Measurements from ENCODE around the gene LAMA5. TPM values are rescaled to one million over a fixed set of nuclear protein-coding genes. Genes with fewer than 3 reads are reported as not detected.

The LAMA5 gene
- total and polyA plus RNA-seq, 2 of the 8 experiments (the other 6 are each of a cell fraction or from before 2014, with no cell fraction given) = 34.4 to 225 TPM

- no peak for TF ChIP-seq BRCA1 (IDR thresholded peaks at IDR 0.05; ENCODE audit: low read depth, low read length)
- TF ChIP-seq GABPA (IDR thresholded peaks at IDR 0.05; ENCODE audit: borderline replicate concordance, insufficient read depth, low read length) = no peak
- no peak for TF ChIP-seq GTF2F1 (IDR thresholded peaks at IDR 0.05; ENCODE audit: borderline replicate concordance, low read depth, low read length)
- no peak for TF ChIP-seq CBX5 (IDR thresholded peaks at IDR 0.05; ENCODE audit: low read depth, low read length)
- no peak for TF ChIP-seq JUN (IDR thresholded peaks at IDR 0.05; ENCODE audit: low read depth, low read length)
- TF ChIP-seq CREB1 (IDR thresholded peaks at IDR 0.05) = no peak
- no peak for TF ChIP-seq SUZ12 (IDR thresholded peaks at IDR 0.05; ENCODE audit: low read length)
- TF ChIP-seq EGR1 (IDR thresholded peaks at IDR 0.05; ENCODE audit: borderline replicate concordance, low read depth, low read length) = no peak
- TF ChIP-seq BCL11A (IDR thresholded peaks at IDR 0.05; ENCODE audit: low read depth in 2 of 2, low read length in 2 of 2) = no peak
- TF ChIP-seq SIX5 (IDR thresholded peaks at IDR 0.05; ENCODE audit: low read depth, low read length) = no peak
- no peak for TF ChIP-seq RBBP5 (IDR thresholded peaks at IDR 0.05; ENCODE audit: borderline replicate concordance, low read depth, low read length)
- TF ChIP-seq CEBPB (IDR thresholded peaks at IDR 0.05; ENCODE audit: low read depth, low read length) = no peak
- TF ChIP-seq SP1 (IDR thresholded peaks at IDR 0.05; ENCODE audit: low read depth, low read length) = no peak
- no peak for TF ChIP-seq HDAC6 (IDR thresholded peaks at IDR 0.05; ENCODE audit: low read depth, low read length)
- TF ChIP-seq POLR2A (IDR thresholded peaks at IDR 0.05; ENCODE audit: control extremely low read depth in 1 of 2, low read depth in 2 of 2, low read length in 2 of 2) = 0 out of 3 replicates have a peak, but pooled peaks of 1 of the 2 experiments have one; percentile 41
- TF ChIP-seq KDM1A (IDR thresholded peaks at IDR 0.05; ENCODE audit: borderline replicate concordance, low read length) = peak; percentile 67; the same call in 1 of the 2 replicates
- no peak for TF ChIP-seq TAF7 (optimal IDR thresholded peaks at IDR 0.05; ENCODE audit: borderline replicate concordance, low read depth, low read length)
- TF ChIP-seq RAD21 (IDR thresholded peaks at IDR 0.05 in 1 of 2, conservative IDR thresholded peaks at IDR 0.05 in 1 of 2; ENCODE audit: low read depth in 2 of 2, low read length in 2 of 2) = peak in 1 of 2 experiments; percentile 44; a peak in 2 of 4 replicates
- no peak for TF ChIP-seq EZH2 (IDR thresholded peaks at IDR 0.05; ENCODE audit: low read depth, low read length, severe bottlenecking)
- no peak for TF ChIP-seq POU5F1 (IDR thresholded peaks at IDR 0.05; ENCODE audit: low read depth, low read length)
- TF ChIP-seq NRF1 (IDR thresholded peaks at IDR 0.05; ENCODE audit: low read depth, low read length) = no peak
- TF ChIP-seq HDAC2 (IDR thresholded peaks at IDR 0.05; ENCODE audit: borderline replicate concordance in 1 of 2, low read depth in 2 of 2, low read length in 2 of 2) = no peak
- no peak for TF ChIP-seq TBP (IDR thresholded peaks at IDR 0.05; ENCODE audit: low read depth, low read length)
- TF ChIP-seq ZNF274 (IDR thresholded peaks at IDR 0.05; ENCODE audit: borderline replicate concordance, extremely low read depth, low read length) = no peak
- TF ChIP-seq POLR2AphosphoS5 (IDR thresholded peaks at IDR 0.05; ENCODE audit: low read depth, low read length) = no peak
Observed at GRCh38 chr20:62362991-62363919, 3.9 kb downstream of the LAMA5 start (continued).

Data from H1 (cell line).